Glutamatergic neuron (in vitro differentiated cells): ENCODE measurements around the gene CFAP20DC. TPM values are rescaled to one million over a fixed set of nuclear protein-coding genes. Genes with fewer than 3 reads are reported as not detected.

Source experiments
- DNase-seq: peaks from one replicate; pipeline ENCODE4 v3.0.0; 2022
- H3K27ac Mint-ChIP-seq: one replicate; pipeline ENCODE4 v1.8.0; 2020; ENCODE audit warnings: mild to moderate bottlenecking, mixed read lengths, inconsistent platforms; ENCODE audit not compliant: unreplicated experiment
- H3K27me3 Mint-ChIP-seq: one replicate; pipeline ENCODE4 v1.8.0; 2020; ENCODE audit warnings: mild to moderate bottlenecking, moderate library complexity, mixed read lengths, inconsistent platforms; ENCODE audit not compliant: unreplicated experiment
- H3K36me3 Mint-ChIP-seq: one replicate; pipeline ENCODE4 v1.8.0; 2020; ENCODE audit warnings: mild to moderate bottlenecking, mixed read lengths, inconsistent platforms; ENCODE audit not compliant: unreplicated experiment
- H3K4me1 Mint-ChIP-seq: one replicate; pipeline ENCODE4 v1.8.0; 2020; ENCODE audit warnings: mild to moderate bottlenecking, low read depth, mixed read lengths, inconsistent platforms; ENCODE audit not compliant: unreplicated experiment
- H3K4me3 Mint-ChIP-seq: one replicate; pipeline ENCODE4 v1.8.0; 2020; ENCODE audit warnings: mild to moderate bottlenecking, mixed read lengths, inconsistent platforms; ENCODE audit not compliant: unreplicated experiment
- H3K9me3 Mint-ChIP-seq: one replicate; pipeline ENCODE4 v1.8.0; 2020; ENCODE audit warnings: mild to moderate bottlenecking, moderate library complexity, mixed read lengths, inconsistent platforms; ENCODE audit not compliant: unreplicated experiment
- CTCF ChIP-seq: fragments of 200-600 bp; sonication (generic); IDR thresholded peaks from one replicate; pipeline ENCODE4 v1.5.0; 2021; ENCODE audit not compliant: partially characterized antibody, unreplicated experiment
- total RNA-seq: library from RNA; stranded (reverse); fragmentation: NEBNext Ultra II Directional; extraction: Animal tissue kit (Norgen Biotek cat#: 25700); gene quantifications from one replicate; pipeline ENCODE4 v1.2.1, GENCODE V29; 2021; ENCODE audit not compliant: unreplicated experiment

The CFAP20DC gene
- total RNA-seq, 1 donor from 2014 or later = 8.4 TPM

GRCh38 chr3:59016930-59017616, 32.8 kb downstream of the CFAP20DC start:
- Mint-ChIP-seq H3K27ac (no peak overlapping the region), H3K4me3 (no peak overlapping the region), H3K9me3 (no peaks in the 10 kb centered on the region), H3K27me3 (no peaks in the 10 kb centered on the region), H3K36me3 (no peaks in the 10 kb centered on the region), H3K4me1 (peaks cover 5% of the 10 kb centered on the region)
- DNase-seq = no peak
- no peak for TF ChIP-seq CTCF

GRCh38 chr3:59013611-59014010, 36.2 kb downstream of the CFAP20DC start:
- TF ChIP-seq CTCF = no peak
- DNase-seq = no peak
- H3K4me1 Mint-ChIP-seq = peaks cover 5% of the 10 kb centered on the region
- H3K4me3 Mint-ChIP-seq = no peak overlapping the region
- H3K27ac Mint-ChIP-seq = no peak overlapping the region
- no peaks in the 10 kb centered on the region for H3K36me3 Mint-ChIP-seq
- no peaks in the 10 kb centered on the region for H3K27me3 Mint-ChIP-seq
- H3K9me3 Mint-ChIP-seq = no peaks in the 10 kb centered on the region

- H3K4me3 Mint-ChIP-seq = no peak overlapping the region
- no peak overlapping the region for H3K27ac Mint-ChIP-seq
- H3K4me1 Mint-ChIP-seq = no peaks in the 10 kb centered on the region
- H3K36me3 Mint-ChIP-seq = no peaks in the 10 kb centered on the region
- H3K9me3 Mint-ChIP-seq = peaks cover 2% of the 10 kb centered on the region
- no peak for DNase-seq
- TF ChIP-seq CTCF = no peak
- H3K27me3 Mint-ChIP-seq = no peaks in the 10 kb centered on the region
Observed at GRCh38 chr3:59006634-59007517, 42.9 kb downstream of the CFAP20DC start.

- peaks cover 2% of the 10 kb centered on the region for H3K27me3 Mint-ChIP-seq
- no peak for DNase-seq
- no peak overlapping the region for H3K27ac Mint-ChIP-seq
- H3K36me3 Mint-ChIP-seq = no peaks in the 10 kb centered on the region
- no peak overlapping the region for H3K4me3 Mint-ChIP-seq
- H3K4me1 Mint-ChIP-seq = peaks cover 3% of the 10 kb centered on the region
- peaks cover 2% of the 10 kb centered on the region for H3K9me3 Mint-ChIP-seq
- TF ChIP-seq CTCF = no peak
Observed at GRCh38 chr3:59001675-59002074, 48.1 kb downstream of the CFAP20DC start.

GRCh38 chr3:58999774-59000160, 50.1 kb downstream of the CFAP20DC start:
- H3K9me3 Mint-ChIP-seq = no peaks in the 10 kb centered on the region
- no peak for DNase-seq
- peaks cover 2% of the 10 kb centered on the region for H3K27me3 Mint-ChIP-seq
- H3K27ac Mint-ChIP-seq = no peak overlapping the region
- H3K4me3 Mint-ChIP-seq = no peak overlapping the region
- H3K36me3 Mint-ChIP-seq = no peaks in the 10 kb centered on the region
- TF ChIP-seq CTCF = no peak
- peaks cover 6% of the 10 kb centered on the region for H3K4me1 Mint-ChIP-seq
